Endothelial cell of umbilical vein (primary cell): ENCODE data around the gene NFKBIE. TPM values are rescaled to one million over a fixed set of nuclear protein-coding genes. Genes with fewer than 3 reads are reported as not detected.
A peak's percentile ranks its signal among the peaks of the same experiment; 100 is the strongest.

Source experiments
- BruUV-seq: library from RNA; stranded (reverse); fragments of 400-500 nt; replicated peaks from 2 replicates; lab custom pipeline; 2021; lab: Mats Ljungman, UMichigan
- CTCF ChIA-PET: fragments of 300-600, 350-600 bp; sonication (Branson Sonifier 250); formaldehyde crosslinking; loops from one replicate; lab custom pipeline; 2021; ENCODE audit warnings: antibody characterized with exemption, inconsistent platforms; lab: Charles Lee
- POLR2A ChIA-PET: fragments of 300-600, 350-600 bp; sonication (Branson Sonifier 250); formaldehyde crosslinking; loops from one replicate; lab custom pipeline; 2021; ENCODE audit warnings: antibody characterized with exemption, inconsistent platforms; lab: Charles Lee
- DNase-seq: peaks from one replicate; pipeline ENCODE4 v3.0.0-alpha.2; 2011; ENCODE audit warnings: low read depth, low spot score
- FAIRE-seq: peaks from 2 replicates; lab custom pipeline; 2011; peaks lifted over from hg19 to GRCh38; lab: Jason Lieb, UNC
- H2AFZ ChIP-seq: 2 replicates; pipeline ENCODE4 v1.6.0; 2012; ENCODE audit warnings: low read depth, low read length, control low read depth, inconsistent platforms
- H3K27ac ChIP-seq: 2 replicates; pipeline ENCODE4 v1.5.1; 2011; ENCODE audit warnings: low read depth, mild to moderate bottlenecking, control low read depth, low read length, moderate library complexity; ENCODE audit not compliant: insufficient read depth
- H3K27me3 ChIP-seq, 2 experiments: 2 replicates each; pipeline versions ENCODE4 v1.6.0 to v1.6.1; 2011; ENCODE audit warnings: low read length in 2 of 2, mixed read lengths in 1 of 2; ENCODE audit not compliant: control insufficient read depth in 2 of 2, insufficient read depth in 2 of 2
- H3K36me3 ChIP-seq, 2 experiments: 2 replicates in 1 of 2; 3 replicates in 1 of 2; pipeline ENCODE4 v1.5.1; 2011; ENCODE audit warnings: low read length in 2 of 2, mild to moderate bottlenecking in 1 of 2, moderate library complexity in 1 of 2; ENCODE audit not compliant: control insufficient read depth in 2 of 2, insufficient read depth in 2 of 2; ENCODE audit errors: extremely low read depth in 1 of 2
- H3K4me1 ChIP-seq: 3 replicates; pipeline ENCODE4 v1.5.1; 2011; ENCODE audit warnings: mild to moderate bottlenecking, low read length; ENCODE audit not compliant: control insufficient read depth, insufficient read depth; ENCODE audit errors: extremely low read depth
- H3K4me2 ChIP-seq: 2 replicates; pipeline ENCODE4 v1.6.1; 2011; ENCODE audit warnings: low read length, control low read depth, mixed read lengths; ENCODE audit not compliant: insufficient read depth
- H3K4me3 ChIP-seq, 3 experiments: fragments of 200-600 bp in 1 of 3; sonication (generic), shearing (Covaris generic) in 1 of 3; replicated peaks in 1 of 3; 2 replicates each; pipeline ENCODE4 v1.5.1; 2011 to 2016; ENCODE audit warnings: control low read depth in 3 of 3, low read length in 3 of 3, mild to moderate bottlenecking in 2 of 3, inconsistent platforms in 1 of 3, low read depth in 1 of 3, moderate library complexity in 1 of 3; ENCODE audit not compliant: insufficient read depth in 1 of 3
- H3K79me2 ChIP-seq: 2 replicates; pipeline ENCODE4 v1.6.0; 2012; ENCODE audit warnings: low read length, inconsistent platforms; ENCODE audit not compliant: control insufficient read depth, insufficient read depth
- H3K9ac ChIP-seq: replicated peaks from 2 replicates; pipeline ENCODE3; 2011; ENCODE audit warnings: low read length, control low read depth; ENCODE audit not compliant: insufficient read depth; ENCODE audit errors: extremely low read depth
- H3K9me1 ChIP-seq: replicated peaks from 3 replicates; pipeline ENCODE4 v1.6.0; 2011; ENCODE audit warnings: mild to moderate bottlenecking, low read length; ENCODE audit not compliant: control insufficient read depth, insufficient read depth; ENCODE audit errors: extremely low read depth
- H3K9me3 ChIP-seq: replicated peaks from 2 replicates; pipeline ENCODE4 v1.5.1; 2012; ENCODE audit warnings: low read length, inconsistent platforms; ENCODE audit not compliant: control insufficient read depth, insufficient read depth
- H4K20me1 ChIP-seq: replicated peaks from 2 replicates; pipeline ENCODE3; 2011; ENCODE audit warnings: mild to moderate bottlenecking, low read length; ENCODE audit not compliant: control insufficient read depth, insufficient read depth; ENCODE audit errors: extremely low read depth
- CTCF ChIP-seq, 2 donors: IDR thresholded peaks; 1 replicate in 1 of 2; 2 replicates in 1 of 2; pipeline ENCODE4 v1.5.1; 2011; ENCODE audit warnings: low read length in 2 of 2, mild to moderate bottlenecking in 2 of 2, moderate library complexity in 2 of 2, control low read depth in 1 of 2, inconsistent platforms in 1 of 2, low read depth in 1 of 2; ENCODE audit not compliant: insufficient read depth in 1 of 2; ENCODE audit errors: extremely low read depth in 1 of 2
- FOS ChIP-seq: IDR thresholded peaks from 2 replicates; pipeline ENCODE4 v1.6.1; 2011; ENCODE audit warnings: mild to moderate bottlenecking, low read length, moderate library complexity, borderline replicate concordance; ENCODE audit not compliant: insufficient read depth
- GATA2 ChIP-seq: IDR thresholded peaks from 2 replicates; pipeline ENCODE4 v1.7.0; 2011; ENCODE audit warnings: low read depth, mild to moderate bottlenecking, moderate library complexity, mixed read lengths, low read length; ENCODE audit not compliant: insufficient read length, insufficient read depth
- JUN ChIP-seq: IDR thresholded peaks from 2 replicates; pipeline ENCODE4 v1.6.1; 2011; ENCODE audit warnings: borderline replicate concordance, low read depth; ENCODE audit not compliant: insufficient read length, insufficient read depth
- MAX ChIP-seq: IDR thresholded peaks from 2 replicates; pipeline ENCODE4 v1.6.1; 2011; ENCODE audit not compliant: insufficient read depth, insufficient read length
- MYC ChIP-seq: IDR thresholded peaks from one replicate; pipeline ENCODE4 v1.6.1; 2011; ENCODE audit warnings: mild to moderate bottlenecking, low read depth, low read length
- POLR2A ChIP-seq: IDR thresholded peaks from 2 replicates; pipeline ENCODE4 v1.6.1; 2012; ENCODE audit warnings: low read depth, mild to moderate bottlenecking, control low read depth, low read length
- POLR2AphosphoS5 ChIP-seq: IDR thresholded peaks from 2 replicates; pipeline ENCODE4 v1.6.1; 2012; ENCODE audit warnings: low read depth, mild to moderate bottlenecking, control low read depth, low read length, moderate library complexity; ENCODE audit not compliant: insufficient read depth
- dilution Hi-C: fragments of 300-500 bp; cut with MboI; formaldehyde crosslinking; loops from one replicate; pipeline ENCODE4 v1.15.0; 2019; ENCODE audit warnings: low sequenced_read_pairs; ENCODE audit not compliant: extremely low pct_ligation_motif_present
- intact Hi-C: fragments of 100-400 bp; cut with micrococcal nuclease; formaldehyde crosslinking; loops from one replicate; pipeline ENCODE4 v1.10.0; 2022
- polyA plus RNA-seq, 4 experiments: library from polyadenylated mRNA; depleted of rRNA in 3 of 4; stranded (reverse) in 3 of 4; unstranded in 1 of 4; fragments of >200 nt; gene quantifications; 2 replicates each; pipeline versions ENCODE4 v1.2.1 to v1.2.3, GENCODE V29; 2011 to 2012; ENCODE audit warnings: missing spikeins in 1 of 4
- total RNA-seq: library from RNA; stranded (reverse); gene quantifications from 2 replicates; pipeline ENCODE4 v1.2.3, GENCODE V29; 2021

Gene NFKBIE
- total and polyA plus RNA-seq, 2 donors (not counting 3 experiments of a cell fraction or from before 2014, with no cell fraction given), result 19.0 to 22.6 TPM

- FAIRE-seq (peak; percentile 67), DNase-seq (no peak)
- H3K9me1 ChIP-seq, result no peaks in the 10 kb centered on the region
- no peaks in the 10 kb centered on the region for H4K20me1 ChIP-seq
- no TSS peak for BruUV-seq
- H3K9me3 ChIP-seq, result no peaks in the 10 kb centered on the region
- peaks cover 31% of the 10 kb centered on the region for H3K79me2 ChIP-seq
- CTCF ChIA-PET, result interaction anchor here (1.7 to 3.3 kb wide), 4 partner anchors 10 to 158 kb away, joined by 6 to 38 read pairs (median 13); partner anchors contain the start of gene HSP90AB1
- TF ChIP-seq MYC (no peak), POLR2AphosphoS5 (no peak), CTCF (IDR thresholded peaks at IDR 0.05; ENCODE audit: extremely low read depth in 1 of 2, insufficient read depth in 1 of 2, low read depth in 1 of 2, low read length in 2 of 2) (no peak), GATA2 (no peak), JUN (no peak), MAX (no peak), FOS (no peak), POLR2A (no peak)
- peak overlapping the region; percentile 41 for H2AFZ ChIP-seq
- H3K9ac ChIP-seq, result peak overlapping the region; percentile 25
- H3K36me3 ChIP-seq, result peaks cover 18 to 43% of the 10 kb centered on the region in 2 experiments
- H3K4me3 ChIP-seq, result peak overlapping the region in 2 of 3 experiments; percentile 21 to 89
- POLR2A ChIA-PET, result interaction anchor here (1.3 to 2.9 kb wide), 2 partner anchors 11 to 161 kb away, joined by 3 to 49 read pairs; partner anchors contain the start of gene HSP90AB1
- dilution Hi-C loops (no loop called here), intact Hi-C loops (loop anchor here (1.0 to 2.0 kb wide), 2 partner anchors 37 to 86 kb away; no protein-coding TSS in a partner anchor)
- H3K4me1 ChIP-seq, result peaks cover 21% of the 10 kb centered on the region
- H3K27me3 ChIP-seq, result no peaks in the 10 kb centered on the region
- peak overlapping the region; percentile 3 for H3K4me2 ChIP-seq
- no peak overlapping the region for H3K27ac ChIP-seq
These were observed 7.5 kb downstream of the NFKBIE start for GRCh38 chr6:44257753-44258324.
